Measurements from ENCODE around the gene GPER1. TPM values are rescaled to one million over a fixed set of nuclear protein-coding genes. Genes with fewer than 3 reads are reported as not detected.
A peak's percentile ranks its signal among the peaks of the same experiment; 100 is the strongest.

The GPER1 gene
- total RNA-seq, 2 donors from 2014 or later: 5.7 to 8.2 TPM

DNA sequence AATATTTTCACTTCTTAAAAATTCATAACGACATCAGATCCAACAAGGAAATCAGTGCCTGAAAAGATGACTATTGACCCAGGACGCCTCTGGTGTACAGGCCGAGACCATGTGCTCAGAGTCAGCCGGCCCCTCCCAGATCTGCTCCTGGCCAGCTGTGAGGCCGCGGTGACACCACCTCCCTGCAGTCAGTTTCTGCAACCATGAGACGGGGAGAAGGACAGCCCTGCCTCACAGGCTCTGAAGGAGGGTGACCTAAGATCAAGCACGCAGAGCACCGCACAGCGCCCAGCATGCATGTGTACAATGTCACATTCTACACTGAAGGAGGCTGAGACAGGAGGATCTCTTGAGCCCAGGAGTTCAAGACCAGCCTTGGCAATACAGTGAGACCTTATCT, 2.6 kb upstream of the GPER1 start:
- Histone ChIP-seq H3K4me1 (no peaks in the 10 kb centered on the region), H3K4me3 (no peak overlapping the region), H3K9ac (ENCODE audit: low read depth in 2 of 2, low read length in 2 of 2) (no peak overlapping the region), H3K27me3 (no peaks in the 10 kb centered on the region), H3K36me3 (no peaks in the 10 kb centered on the region), H3K27ac (no peak overlapping the region), H3K9me3 (no peaks in the 10 kb centered on the region)
- TF ChIP-seq, protein P1, sequence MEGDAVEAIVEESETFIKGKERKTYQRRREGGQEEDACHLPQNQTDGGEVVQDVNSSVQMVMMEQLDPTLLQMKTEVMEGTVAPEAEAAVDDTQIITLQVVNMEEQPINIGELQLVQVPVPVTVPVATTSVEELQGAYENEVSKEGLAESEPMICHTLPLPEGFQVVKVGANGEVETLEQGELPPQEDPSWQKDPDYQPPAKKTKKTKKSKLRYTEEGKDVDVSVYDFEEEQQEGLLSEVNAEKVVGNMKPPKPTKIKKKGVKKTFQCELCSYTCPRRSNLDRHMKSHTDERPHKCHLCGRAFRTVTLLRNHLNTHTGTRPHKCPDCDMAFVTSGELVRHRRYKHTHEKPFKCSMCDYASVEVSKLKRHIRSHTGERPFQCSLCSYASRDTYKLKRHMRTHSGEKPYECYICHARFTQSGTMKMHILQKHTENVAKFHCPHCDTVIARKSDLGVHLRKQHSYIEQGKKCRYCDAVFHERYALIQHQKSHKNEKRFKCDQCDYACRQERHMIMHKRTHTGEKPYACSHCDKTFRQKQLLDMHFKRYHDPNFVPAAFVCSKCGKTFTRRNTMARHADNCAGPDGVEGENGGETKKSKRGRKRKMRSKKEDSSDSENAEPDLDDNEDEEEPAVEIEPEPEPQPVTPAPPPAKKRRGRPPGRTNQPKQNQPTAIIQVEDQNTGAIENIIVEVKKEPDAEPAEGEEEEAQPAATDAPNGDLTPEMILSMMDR (IDR thresholded peaks at IDR 0.05): no peak
- DNase-seq: no peak
- intact Hi-C loops (cut with DNase I): loop anchor here (5.0 kb wide), 2 partner anchors 77 to 92 kb away; partner anchors contain the start of gene ZFAND2A

DNA sequence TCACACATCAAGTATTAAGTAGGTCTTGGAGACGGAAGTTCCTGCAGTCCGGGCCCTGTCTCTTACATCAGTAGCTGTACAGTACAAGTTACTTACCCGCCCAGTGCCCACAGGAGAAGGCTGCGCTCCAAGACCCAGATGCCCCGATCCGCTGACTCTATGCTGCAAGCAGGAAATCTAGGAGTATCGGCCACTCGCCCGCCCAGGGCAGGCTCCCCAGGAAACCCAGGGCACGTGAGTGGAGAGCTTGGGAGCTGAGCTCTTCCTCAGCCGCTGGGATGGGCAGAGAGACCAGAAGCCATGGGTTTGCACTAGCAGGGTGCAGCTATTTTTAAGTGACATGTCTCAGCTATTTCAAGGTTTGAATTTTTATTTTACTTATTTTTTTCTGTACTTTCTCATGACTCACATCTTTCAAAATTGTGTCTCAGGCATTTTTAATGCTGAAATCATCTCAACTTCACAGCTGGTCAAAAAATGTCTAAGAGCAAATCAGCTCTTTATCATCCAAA, 1.9 kb upstream of the GPER1 start:
- no peaks in the 10 kb centered on the region for H3K4me1 ChIP-seq
- no peaks in the 10 kb centered on the region for H3K27me3 ChIP-seq
- H3K9me3 ChIP-seq: no peaks in the 10 kb centered on the region
- no peak for DNase-seq
- no peak overlapping the region for H3K4me3 ChIP-seq
- no peaks in the 10 kb centered on the region for H3K36me3 ChIP-seq
- intact Hi-C loops (cut with DNase I): loop anchor here (5.0 kb wide), 2 partner anchors 76 to 91 kb away; partner anchors contain the start of gene ZFAND2A
- no peak overlapping the region for H3K9ac ChIP-seq (ENCODE audit: low read depth in 2 of 2, low read length in 2 of 2)
- H3K27ac ChIP-seq: no peak overlapping the region
- TF ChIP-seq, protein P1 (IDR thresholded peaks at IDR 0.05): no peak

DNA sequence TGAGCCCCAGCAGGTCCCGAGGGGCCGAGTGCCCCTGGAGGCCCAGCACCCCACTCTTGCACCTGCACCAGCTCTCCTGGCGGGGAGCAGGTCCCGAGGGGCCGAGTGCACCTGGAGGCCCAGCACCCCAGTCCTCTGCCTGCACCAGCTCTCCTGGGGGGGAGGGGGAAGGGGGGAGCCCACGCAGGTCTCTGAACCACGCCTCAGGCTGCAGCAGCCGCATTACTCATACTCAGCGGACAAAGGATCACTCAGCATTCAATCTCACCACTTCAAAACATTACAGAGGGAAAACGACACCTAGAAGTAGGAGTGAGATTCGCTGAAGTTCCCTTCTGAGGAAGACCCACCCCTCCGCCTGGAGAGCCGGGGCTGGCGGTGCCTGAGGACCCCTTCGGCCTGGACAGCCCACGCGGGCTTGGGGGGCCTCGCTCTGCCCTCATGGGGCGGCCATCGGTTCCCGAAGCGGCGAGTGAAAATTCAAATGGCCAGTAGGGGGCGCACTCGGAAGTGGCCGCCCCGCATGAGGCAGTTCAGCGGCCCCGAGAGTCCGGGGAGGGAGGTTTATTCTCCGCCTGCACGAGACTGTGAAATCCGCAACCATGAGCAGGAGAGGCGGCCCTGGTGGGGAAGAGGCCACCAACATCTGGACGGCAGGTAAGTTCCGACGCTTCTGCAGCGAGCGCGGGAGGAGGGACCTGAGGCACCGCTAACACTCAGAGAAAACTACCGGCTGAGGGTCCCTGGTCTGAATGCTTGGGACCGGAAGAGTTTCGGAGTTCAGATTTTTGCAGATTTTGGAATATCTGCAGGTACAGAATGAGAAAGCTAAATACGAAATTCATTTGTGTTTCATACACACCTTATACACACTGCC, 1.1 kb upstream of the GPER1 start:
- Histone ChIP-seq H3K27me3 (no peaks in the 10 kb centered on the region), H3K27ac (no peak overlapping the region), H3K9me3 (no peaks in the 10 kb centered on the region), H3K9ac (ENCODE audit: low read depth in 2 of 2, low read length in 2 of 2) (peak overlapping the region; percentile 58 to 71), H3K36me3 (no peaks in the 10 kb centered on the region), H3K4me3 (peak overlapping the region; percentile 30), H3K4me1 (no peaks in the 10 kb centered on the region)
- peak; percentile 85 for DNase-seq
- TF ChIP-seq, protein P1 (IDR thresholded peaks at IDR 0.05): peak; percentile 82
- intact Hi-C loops (cut with DNase I): loop anchor here (5.0 kb wide), 2 partner anchors 75 to 90 kb away; partner anchors contain the start of gene ZFAND2A

DNA sequence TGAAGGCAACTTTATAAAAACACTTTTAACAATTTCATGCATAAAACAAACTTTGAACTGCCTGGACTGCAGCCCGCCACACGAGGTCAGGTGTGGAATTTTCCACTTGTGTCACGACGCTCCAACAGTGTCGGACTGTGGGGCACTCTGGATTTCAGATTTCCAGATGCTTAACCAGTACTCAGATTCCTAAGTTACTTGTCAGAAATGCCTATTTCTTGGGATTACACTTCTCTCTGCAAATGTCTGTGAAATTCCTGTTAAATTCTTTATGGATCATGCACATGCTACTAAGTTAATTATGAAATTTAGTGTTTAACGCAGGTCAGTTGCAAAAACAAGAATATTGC, 473 bp upstream of the GPER1 start:
- DNase-seq: no peak
- Histone ChIP-seq H3K9me3 (no peaks in the 10 kb centered on the region), H3K27me3 (no peaks in the 10 kb centered on the region), H3K9ac (ENCODE audit: low read depth in 2 of 2, low read length in 2 of 2) (peak overlapping the region in 1 of 2 donors; percentile 71), H3K27ac (no peak overlapping the region), H3K36me3 (no peaks in the 10 kb centered on the region), H3K4me1 (no peaks in the 10 kb centered on the region), H3K4me3 (peak overlapping the region; percentile 30)
- TF ChIP-seq, protein P1 (IDR thresholded peaks at IDR 0.05): no peak
- intact Hi-C loops (cut with DNase I): loop anchor here (5.0 kb wide), 2 partner anchors 75 to 90 kb away; partner anchors contain the start of gene ZFAND2A

DNA sequence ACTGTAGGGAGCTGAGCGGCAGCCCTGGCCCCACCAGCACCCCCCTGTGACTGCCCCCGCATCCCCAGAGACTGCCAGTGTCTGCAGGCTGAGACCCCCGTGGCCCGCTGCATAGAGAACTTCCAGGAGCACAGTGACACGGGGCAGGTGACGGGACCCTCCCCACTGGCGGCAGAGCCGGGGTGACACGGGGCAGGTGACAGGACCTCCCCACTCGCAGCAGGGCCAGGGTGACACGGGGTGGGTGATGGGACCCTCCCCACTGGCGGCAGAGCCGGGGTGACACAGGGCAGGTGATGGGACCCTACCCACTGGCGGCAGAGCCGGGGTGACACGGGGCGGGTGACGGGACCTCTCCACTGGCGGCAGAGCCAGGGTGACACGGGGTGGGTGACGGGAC, 2.3 kb downstream of the GPER1 start:
- Histone ChIP-seq H3K27ac (no peak overlapping the region), H3K36me3 (no peaks in the 10 kb centered on the region), H3K9ac (ENCODE audit: low read depth in 2 of 2, low read length in 2 of 2) (no peak overlapping the region), H3K4me1 (no peaks in the 10 kb centered on the region), H3K27me3 (no peaks in the 10 kb centered on the region), H3K9me3 (no peaks in the 10 kb centered on the region), H3K4me3 (no peak overlapping the region)
- intact Hi-C loops (cut with DNase I): no loop called here
- TF ChIP-seq, protein P1 (IDR thresholded peaks at IDR 0.05): no peak
- DNase-seq: no peak

All from colonic mucosa (tissue), 4 donors.